Measurements from ENCODE around the gene GALNT2.

GALNT2 gene

GRCh38 chr1:230091473-230092231 lies 24.6 kb downstream of the GALNT2 start:
- no peak for DNase-seq (ENCODE audit: low spot score)

- DNase-seq (ENCODE audit: low spot score): no peak
Measured at GRCh38 chr1:230094746-230095145, 27.7 kb downstream of the GALNT2 start.

- no peak for DNase-seq (ENCODE audit: low spot score)
Measured at GRCh38 chr1:230095938-230096337, 28.9 kb downstream of the GALNT2 start.

DNA sequence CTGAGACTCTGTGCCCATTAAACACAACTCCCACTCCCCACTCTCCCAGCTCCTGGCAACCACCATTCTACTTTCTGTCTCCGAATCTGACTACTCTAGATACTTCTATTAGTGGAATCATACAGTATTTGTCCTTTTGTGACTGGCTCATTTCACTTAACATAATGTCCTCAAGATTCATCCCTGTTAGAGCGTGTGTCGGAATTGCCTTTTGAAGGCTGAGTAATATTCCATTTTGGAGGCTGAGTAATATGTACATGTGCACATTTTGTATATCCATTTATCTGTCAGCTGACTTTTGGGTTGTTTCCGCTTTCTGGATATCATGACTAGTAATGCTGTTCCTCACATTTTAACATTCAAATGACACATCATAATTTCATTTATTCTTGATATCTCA lies 30.3 kb downstream of the GALNT2 start:
- DNase-seq (ENCODE audit: low spot score): no peak

DNA sequence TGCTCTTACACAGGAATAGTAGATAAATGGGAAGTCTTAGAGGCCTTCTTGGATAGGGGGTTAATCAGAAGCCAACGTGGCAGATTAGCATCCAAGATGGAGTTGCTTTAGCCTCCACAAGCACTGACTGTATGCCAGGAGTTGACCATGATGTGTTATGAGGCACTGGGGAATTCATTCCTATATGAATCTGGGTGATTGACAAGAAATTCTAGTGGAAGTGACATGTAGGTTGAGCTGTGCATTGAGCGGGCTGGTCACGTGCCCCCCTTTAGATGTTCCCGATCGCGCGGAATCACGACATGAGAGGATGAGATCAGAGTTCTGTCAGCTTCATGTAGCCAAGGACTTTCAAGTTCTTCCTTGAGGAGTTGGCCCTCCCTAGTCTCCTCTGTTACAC lies 31.7 kb downstream of the GALNT2 start:
- DNase-seq (ENCODE audit: low spot score): no peak

- no peak for DNase-seq (ENCODE audit: low spot score)
Measured at GRCh38 chr1:230099465-230099864, 32.4 kb downstream of the GALNT2 start.

GRCh38 chr1:230100932-230101331 lies 33.9 kb downstream of the GALNT2 start:
- DNase-seq (ENCODE audit: low spot score): no peak

DNA sequence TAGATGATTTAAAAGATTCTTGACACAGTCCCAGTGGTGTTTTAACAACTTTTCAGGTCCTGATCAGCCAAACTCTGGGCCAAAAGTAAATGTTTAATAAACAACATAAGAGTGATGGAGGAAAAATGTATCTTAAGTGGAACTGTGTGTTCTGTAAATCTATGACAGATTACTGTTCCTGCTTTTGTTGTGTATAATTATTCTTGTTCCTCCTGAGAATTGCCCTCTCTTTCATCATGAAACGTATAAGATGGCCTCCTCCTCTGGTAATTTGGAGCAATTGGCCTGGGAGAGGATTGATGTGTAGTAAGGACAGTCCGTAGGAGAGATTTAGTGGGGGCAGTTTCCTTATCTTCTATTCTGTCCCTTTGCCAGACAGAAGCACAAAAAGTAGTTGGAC lies 34.5 kb downstream of the GALNT2 start:
- DNase-seq (ENCODE audit: low spot score): no peak

DNA sequence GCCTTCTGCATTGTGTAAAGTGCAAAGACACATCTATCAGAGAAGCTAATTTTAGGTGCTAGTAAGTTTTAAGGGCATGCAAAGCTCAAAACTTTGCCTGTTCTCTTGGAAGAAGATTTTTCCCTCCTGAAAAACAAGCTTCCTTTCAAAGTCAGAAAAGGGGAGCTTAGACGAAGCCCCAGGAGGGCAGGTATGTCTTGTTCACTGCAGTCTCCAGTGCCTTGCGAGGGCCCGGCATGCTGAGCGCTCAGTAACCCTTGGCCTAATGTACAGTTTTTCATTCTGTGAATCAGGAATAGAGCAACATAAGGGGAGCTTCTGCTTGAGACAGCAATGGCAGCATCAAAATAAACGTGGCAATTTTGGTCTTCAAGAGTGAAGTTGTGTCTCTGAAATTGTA lies 35.0 kb downstream of the GALNT2 start:
- no peak for DNase-seq (ENCODE audit: low spot score)

- DNase-seq (ENCODE audit: low spot score): no peak
Measured at GRCh38 chr1:230102472-230102871, 35.4 kb downstream of the GALNT2 start.

GRCh38 chr1:230103306-230104173 lies 36.5 kb downstream of the GALNT2 start:
- no peak for DNase-seq (ENCODE audit: low spot score)

- DNase-seq (ENCODE audit: low spot score): peak; percentile 95
Measured at GRCh38 chr1:230104395-230105244, 37.6 kb downstream of the GALNT2 start.

DNA sequence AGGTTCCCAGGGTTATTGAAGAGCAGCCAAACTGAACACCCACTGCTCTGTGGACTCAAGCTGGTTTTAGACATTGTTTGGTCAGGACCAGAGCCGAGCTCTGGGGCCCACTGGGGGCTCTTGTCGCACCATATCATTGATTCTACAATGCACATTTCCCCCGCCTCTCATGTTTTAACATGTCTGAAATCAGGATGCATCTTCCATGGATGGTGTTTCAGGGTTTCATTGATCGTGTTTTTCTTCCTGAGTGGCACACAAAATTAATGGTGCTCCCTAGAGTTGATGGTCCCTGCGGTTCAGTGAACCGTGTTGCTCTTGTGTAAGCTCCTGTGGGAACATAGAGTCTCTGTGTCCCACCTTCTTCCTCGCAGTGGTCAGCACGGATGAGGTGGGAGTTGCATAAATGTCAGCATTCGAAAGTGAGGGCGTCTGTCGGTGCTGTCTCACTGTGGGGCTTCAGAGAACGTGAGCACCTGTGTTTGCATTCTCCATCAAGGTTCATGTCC lies 38.3 kb downstream of the GALNT2 start:
- no peak for DNase-seq (ENCODE audit: low spot score)

DNA sequence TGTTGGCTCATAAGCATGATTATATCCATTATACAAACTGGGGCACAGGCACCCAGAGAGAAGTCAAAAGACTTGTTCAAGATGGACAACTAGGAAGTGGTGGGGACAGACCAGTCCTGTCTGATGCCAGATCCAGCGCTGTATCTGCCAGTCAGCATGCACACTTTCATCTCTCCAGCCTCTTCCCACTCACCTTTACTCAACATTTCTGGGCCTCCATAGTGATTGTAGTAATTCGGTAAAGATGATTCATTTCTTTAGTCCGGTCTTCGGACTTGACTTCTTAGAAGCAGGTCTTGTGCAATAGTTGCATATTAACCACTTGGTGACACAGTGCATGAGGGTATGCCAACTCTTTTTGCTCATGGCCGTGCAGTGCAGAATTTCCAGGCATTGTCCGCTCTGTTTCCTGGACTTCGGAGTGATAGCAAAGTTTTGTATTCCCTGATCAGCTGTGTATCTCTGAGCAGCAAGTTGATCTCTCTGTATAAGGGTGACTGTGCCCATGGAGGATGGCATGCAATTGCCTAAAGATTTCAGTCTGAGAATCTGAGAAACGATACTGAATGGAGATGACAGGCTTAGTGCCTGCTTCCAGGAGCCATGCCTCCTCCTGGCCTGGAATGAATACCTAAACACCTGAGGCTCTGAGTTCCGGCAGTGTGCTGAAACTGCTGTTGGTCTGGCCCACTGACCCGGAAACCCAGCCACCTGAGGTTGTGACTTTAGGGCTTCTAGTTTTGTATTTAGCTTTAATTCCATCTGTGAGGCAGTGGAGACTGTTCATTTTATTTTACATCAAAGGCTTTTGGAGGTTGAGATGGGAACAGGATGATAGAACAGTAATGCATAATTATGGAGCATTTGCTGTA lies 39.0 kb downstream of the GALNT2 start:
- peak; percentile 49 for DNase-seq (ENCODE audit: low spot score)

GRCh38 chr1:230107941-230108340 lies 40.9 kb downstream of the GALNT2 start:
- DNase-seq (ENCODE audit: low spot score): no peak

GRCh38 chr1:230108580-230108979 lies 41.5 kb downstream of the GALNT2 start:
- DNase-seq (ENCODE audit: low spot score): no peak

- DNase-seq (ENCODE audit: low spot score): no peak
Measured at GRCh38 chr1:230109066-230109465, 42.0 kb downstream of the GALNT2 start.

DNA sequence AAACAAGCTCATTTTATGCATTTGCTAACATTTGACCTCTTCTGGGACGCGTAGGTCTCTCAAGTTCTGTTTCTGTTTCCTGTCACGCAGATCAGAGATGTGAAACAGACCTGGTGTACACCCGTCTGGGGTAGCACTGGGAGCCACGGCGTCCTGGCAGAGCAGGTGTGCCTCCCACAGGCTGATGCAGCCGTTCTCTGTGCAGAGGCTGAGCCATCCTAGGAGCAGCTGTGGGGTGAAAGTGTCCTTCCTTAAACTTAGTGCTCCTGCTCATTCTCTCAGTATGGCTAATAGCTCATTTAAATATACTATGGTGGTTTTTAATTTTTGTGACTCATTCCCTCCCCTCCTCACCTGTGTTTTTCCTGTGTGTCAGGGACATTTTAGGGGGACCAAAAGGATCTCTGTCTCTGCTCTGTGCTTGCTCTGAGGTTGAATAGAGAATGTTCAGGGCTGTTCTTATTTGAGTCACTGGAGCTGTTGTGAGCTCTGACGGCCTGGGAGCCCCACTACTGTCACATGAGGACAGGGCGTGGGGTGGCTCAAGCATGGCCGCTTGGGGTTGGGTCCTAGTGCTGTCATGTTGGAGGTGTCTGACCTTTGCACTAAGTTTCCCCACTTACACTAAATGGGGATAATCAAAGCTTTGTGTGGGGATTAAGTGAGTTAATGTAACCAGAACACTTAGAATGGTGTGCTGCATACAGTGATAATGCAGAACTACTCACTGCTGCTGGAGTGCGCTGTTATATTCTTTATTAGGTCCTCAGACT lies 43.0 kb downstream of the GALNT2 start:
- no peak for DNase-seq (ENCODE audit: low spot score)

DNA sequence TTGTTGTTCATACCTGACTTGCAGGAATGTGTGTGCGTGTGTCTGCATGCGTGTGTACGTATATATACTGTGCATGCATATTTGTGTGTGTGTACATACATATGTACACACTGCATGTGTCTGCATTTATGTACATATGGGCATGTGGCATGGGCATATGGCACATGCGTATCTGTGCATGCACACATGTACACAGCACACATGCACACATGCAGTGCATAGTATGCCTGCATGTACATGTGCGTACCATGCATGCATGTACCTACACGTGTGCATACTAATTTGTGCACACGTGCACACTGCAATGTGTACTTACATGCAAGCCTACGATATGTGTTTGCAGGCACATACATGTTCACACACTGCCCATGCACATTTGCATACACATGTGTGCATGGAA lies 43.9 kb downstream of the GALNT2 start:
- DNase-seq (ENCODE audit: low spot score): no peak

- no peak for DNase-seq (ENCODE audit: low spot score)
Measured at GRCh38 chr1:230112131-230112701, 45.2 kb downstream of the GALNT2 start.
